Right atrium auricular region (tissue), 2 donors: ENCODE measurements around the gene LOXL1. TPM values are rescaled to one million over a fixed set of nuclear protein-coding genes. Genes with fewer than 3 reads are reported as not detected.
A peak's percentile ranks its signal among the peaks of the same experiment; 100 is the strongest.

Experiments used
- DNase-seq: peaks from one replicate; pipeline ENCODE4 v3.0.0-alpha.2; 2019; ENCODE audit warnings: low spot score
- H3K27ac ChIP-seq, 2 donors: fragments of 200-600 bp; sonication (generic); 1 replicate in 1 of 2; 2 replicates in 1 of 2; pipeline ENCODE4 v1.5.1; 2016 to 2019
- H3K27me3 ChIP-seq, 2 donors: fragments of 200-600 bp; sonication (generic); one replicate each; pipeline versions ENCODE4 v1.5.1 to v1.6.0; 2017 to 2019
- H3K36me3 ChIP-seq: fragments of 200-600 bp; sonication (generic); one replicate; pipeline ENCODE4 v1.5.1; 2016
- H3K4me1 ChIP-seq, 2 donors: fragments of 200-600 bp; sonication (generic); one replicate each; pipeline versions ENCODE4 v1.5.1 to v1.6.0; 2017 to 2019
- H3K4me3 ChIP-seq, 2 donors: fragments of 200-600 bp; sonication (generic); 1 replicate in 1 of 2; 2 replicates in 1 of 2; pipeline ENCODE4 v1.5.1; 2017 to 2019; ENCODE audit warnings: mild to moderate bottlenecking in 1 of 2, moderate library complexity in 1 of 2
- H3K9me3 ChIP-seq, 2 donors: fragments of 200-600 bp; sonication (generic); one replicate each; pipeline ENCODE4 v1.5.1; 2019
- total RNA-seq, 2 donors: library from RNA; depleted of rRNA; stranded (reverse); fragments of >200 nt; gene quantifications; one replicate each; pipeline ENCODE4 v1.1.0, GENCODE V29; 2016
- TF ChIP-seq, protein P1 (sequence below), 2 donors: fragments of 200-600 bp; sonication (generic); IDR thresholded peaks; one replicate each; pipeline ENCODE4 v1.5.1; 2019; ENCODE audit warnings: antibody characterized with exemption in 2 of 2

The LOXL1 gene
- total RNA-seq, 2 donors from 2014 or later = 22.2 to 59.0 TPM

GRCh38 chr15:73944161-73945129, 18.2 kb downstream of the LOXL1 start:
- Histone ChIP-seq H3K9me3 (no peaks in the 10 kb centered on the region), H3K27ac (peak overlapping the region; percentile 24 to 56), H3K36me3 (peaks cover 16% of the 10 kb centered on the region), H3K27me3 (no peaks in the 10 kb centered on the region), H3K4me3 (no peak overlapping the region), H3K4me1 (peaks cover 0 to 37% of the 10 kb centered on the region in 2 donors)
- no peak for DNase-seq
- TF ChIP-seq, protein P1, sequence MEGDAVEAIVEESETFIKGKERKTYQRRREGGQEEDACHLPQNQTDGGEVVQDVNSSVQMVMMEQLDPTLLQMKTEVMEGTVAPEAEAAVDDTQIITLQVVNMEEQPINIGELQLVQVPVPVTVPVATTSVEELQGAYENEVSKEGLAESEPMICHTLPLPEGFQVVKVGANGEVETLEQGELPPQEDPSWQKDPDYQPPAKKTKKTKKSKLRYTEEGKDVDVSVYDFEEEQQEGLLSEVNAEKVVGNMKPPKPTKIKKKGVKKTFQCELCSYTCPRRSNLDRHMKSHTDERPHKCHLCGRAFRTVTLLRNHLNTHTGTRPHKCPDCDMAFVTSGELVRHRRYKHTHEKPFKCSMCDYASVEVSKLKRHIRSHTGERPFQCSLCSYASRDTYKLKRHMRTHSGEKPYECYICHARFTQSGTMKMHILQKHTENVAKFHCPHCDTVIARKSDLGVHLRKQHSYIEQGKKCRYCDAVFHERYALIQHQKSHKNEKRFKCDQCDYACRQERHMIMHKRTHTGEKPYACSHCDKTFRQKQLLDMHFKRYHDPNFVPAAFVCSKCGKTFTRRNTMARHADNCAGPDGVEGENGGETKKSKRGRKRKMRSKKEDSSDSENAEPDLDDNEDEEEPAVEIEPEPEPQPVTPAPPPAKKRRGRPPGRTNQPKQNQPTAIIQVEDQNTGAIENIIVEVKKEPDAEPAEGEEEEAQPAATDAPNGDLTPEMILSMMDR (IDR thresholded peaks at IDR 0.05) = no peak

GRCh38 chr15:73945130-73945508, 18.9 kb downstream of the LOXL1 start:
- Histone ChIP-seq H3K27me3 (no peaks in the 10 kb centered on the region), H3K4me3 (no peak overlapping the region), H3K4me1 (peaks cover 0 to 31% of the 10 kb centered on the region in 2 donors), H3K27ac (peak overlapping the region; percentile 24 to 56), H3K9me3 (no peaks in the 10 kb centered on the region), H3K36me3 (peaks cover 16% of the 10 kb centered on the region)
- DNase-seq = no peak
- TF ChIP-seq, protein P1 (IDR thresholded peaks at IDR 0.05) = no peak

DNA sequence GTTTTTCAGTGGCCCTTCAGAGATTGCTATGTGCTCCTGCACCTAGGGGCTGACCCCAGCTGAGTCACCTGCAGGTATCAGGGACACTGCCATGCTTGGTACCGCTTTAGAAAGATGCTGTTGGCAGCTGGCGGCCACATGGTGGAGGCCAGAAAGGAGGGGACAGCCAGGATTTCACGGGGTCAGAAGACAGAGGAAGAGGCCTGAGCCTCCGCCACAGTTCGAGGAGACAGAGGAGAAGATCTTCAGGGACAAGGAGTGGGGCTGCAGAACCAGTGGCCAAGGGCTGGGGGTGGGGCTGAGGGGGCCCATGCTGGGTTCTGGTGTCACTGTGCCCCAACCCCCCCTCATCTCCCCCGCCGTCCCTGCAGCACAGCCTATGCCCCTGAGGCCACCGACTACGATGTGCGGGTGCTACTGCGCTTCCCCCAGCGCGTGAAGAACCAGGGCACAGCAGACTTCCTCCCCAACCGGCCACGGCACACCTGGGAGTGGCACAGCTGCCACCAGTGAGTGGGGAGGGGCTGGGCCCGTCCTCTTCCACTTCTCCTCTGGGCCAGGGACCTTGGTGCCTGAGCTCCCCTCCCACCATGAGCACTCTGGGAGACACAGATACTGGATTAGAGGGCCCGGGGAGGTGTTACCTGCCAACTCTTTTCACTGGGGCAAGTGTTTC, 19.9 kb downstream of the LOXL1 start:
- Histone ChIP-seq H3K4me1 (peaks cover 0 to 30% of the 10 kb centered on the region in 2 donors), H3K27me3 (no peaks in the 10 kb centered on the region), H3K27ac (no peak overlapping the region), H3K9me3 (no peaks in the 10 kb centered on the region), H3K4me3 (no peak overlapping the region), H3K36me3 (peaks cover 16% of the 10 kb centered on the region)
- TF ChIP-seq, protein P1 (IDR thresholded peaks at IDR 0.05) = no peak
- no peak for DNase-seq

- H3K4me1 ChIP-seq = peaks cover 0 to 30% of the 10 kb centered on the region in 2 donors
- no peak overlapping the region for H3K4me3 ChIP-seq
- TF ChIP-seq, protein P1 (IDR thresholded peaks at IDR 0.05) = no peak
- DNase-seq = no peak
- no peak overlapping the region for H3K27ac ChIP-seq
- peaks cover 16% of the 10 kb centered on the region for H3K36me3 ChIP-seq
- H3K9me3 ChIP-seq = no peaks in the 10 kb centered on the region
- no peaks in the 10 kb centered on the region for H3K27me3 ChIP-seq
These were observed 20.6 kb downstream of the LOXL1 start for GRCh38 chr15:73946795-73947370.

DNA sequence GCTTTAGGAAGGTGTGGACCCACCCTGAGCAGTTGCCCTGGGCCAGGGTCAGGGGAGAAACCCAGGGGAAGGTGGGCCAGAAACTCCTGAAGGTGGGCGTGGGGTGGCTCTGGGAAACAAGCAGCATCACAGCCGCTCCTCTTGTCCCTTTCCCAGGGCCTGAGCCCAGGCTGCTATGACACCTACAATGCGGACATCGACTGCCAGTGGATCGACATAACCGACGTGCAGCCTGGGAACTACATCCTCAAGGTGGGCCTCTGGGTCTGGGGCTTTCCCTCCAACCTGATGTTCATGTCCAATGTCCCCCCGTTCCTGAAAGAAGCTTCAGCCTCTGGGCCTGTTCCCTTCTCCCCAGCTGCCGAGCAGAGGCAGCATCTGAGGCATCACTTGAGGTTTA, 21.4 kb downstream of the LOXL1 start:
- Histone ChIP-seq H3K9me3 (no peaks in the 10 kb centered on the region), H3K27ac (no peak overlapping the region), H3K4me3 (no peak overlapping the region), H3K4me1 (peaks cover 0 to 32% of the 10 kb centered on the region in 2 donors), H3K36me3 (peaks cover 16% of the 10 kb centered on the region), H3K27me3 (no peaks in the 10 kb centered on the region)
- TF ChIP-seq, protein P1 (IDR thresholded peaks at IDR 0.05) = no peak
- DNase-seq = no peak
